NCI-H128 (cell line): ENCODE results near the gene SLC13A3.
"Not testable (repeated sequence)": the region's sequence is repeated elsewhere in the genome, so short reads cannot be mapped to it uniquely, and the experiment has no call there.

Source experiments
- DNase-seq: peaks from one replicate; lab custom pipeline; 2025; ENCODE audit not compliant: unreplicated experiment; lab: John Stamatoyannopoulos, UW

The SLC13A3 gene

GRCh38 chr20:46681032-46681854 is 30.0 kb upstream of the SLC13A3 start:
- DNase-seq: peak; percentile 62

GRCh38 chr20:46680684-46681031 is 29.4 kb upstream of the SLC13A3 start:
- no peak for DNase-seq

GRCh38 chr20:46678516-46678915 is 27.3 kb upstream of the SLC13A3 start:
- DNase-seq: no peak

GRCh38 chr20:46677608-46678007 is 26.3 kb upstream of the SLC13A3 start:
- no peak for DNase-seq

- not testable (repeated sequence) for DNase-seq
These were observed 25.5 kb upstream of the SLC13A3 start for GRCh38 chr20:46676649-46677316.

GRCh38 chr20:46674253-46675083 is 23.2 kb upstream of the SLC13A3 start:
- no peak for DNase-seq

GRCh38 chr20:46673394-46674252 is 22.4 kb upstream of the SLC13A3 start:
- DNase-seq: no peak

GRCh38 chr20:46672543-46673148 is 21.4 kb upstream of the SLC13A3 start:
- DNase-seq: no peak

- DNase-seq: no peak
These were observed 20.7 kb upstream of the SLC13A3 start for GRCh38 chr20:46671866-46672542.

GRCh38 chr20:46670585-46671584 is 19.6 kb upstream of the SLC13A3 start:
- DNase-seq: no peak

- no peak for DNase-seq
These were observed 18.9 kb upstream of the SLC13A3 start for GRCh38 chr20:46670228-46670584.

- DNase-seq: no peak
These were observed 15.7 kb upstream of the SLC13A3 start for GRCh38 chr20:46666818-46667515.

GRCh38 chr20:46666306-46666705 is 15.0 kb upstream of the SLC13A3 start:
- no peak for DNase-seq

- no peak for DNase-seq
These were observed 14.3 kb upstream of the SLC13A3 start for GRCh38 chr20:46665602-46666001.

- DNase-seq: no peak
These were observed 12.3 kb upstream of the SLC13A3 start for GRCh38 chr20:46663531-46663930.

GRCh38 chr20:46661659-46662058 is 10.4 kb upstream of the SLC13A3 start:
- DNase-seq: no peak

GRCh38 chr20:46660487-46660886 is 9.2 kb upstream of the SLC13A3 start:
- no peak for DNase-seq

GRCh38 chr20:46657618-46658017 is 6.4 kb upstream of the SLC13A3 start:
- DNase-seq: no peak
